ENCODE measurements around the gene H6PD. TPM values are rescaled to one million over a fixed set of nuclear protein-coding genes. Genes with fewer than 3 reads are reported as not detected.

Gene H6PD
- total and polyA plus RNA-seq, 2 experiments from 2014 or later: 1.2 to 4.7 TPM

- H3K36me3 ChIP-seq (ENCODE audit: insufficient read depth): no peaks in the 10 kb centered on the region
- no peak overlapping the region for H3K27ac ChIP-seq (ENCODE audit: low read depth)
- H3K4me2 ChIP-seq: no peak overlapping the region
- peaks cover 10% of the 10 kb centered on the region for H3K4me1 Mint-ChIP-seq
- H3K4me3 Mint-ChIP-seq: no peak overlapping the region
- H3K4me3 ChIP-seq: no peak overlapping the region
- H3K79me2 ChIP-seq (replicated peaks; ENCODE audit: insufficient read depth): no peaks in the 10 kb centered on the region
- ATAC-seq (no peak), DNase-seq (ENCODE audit: low spot score) (no peak)
- peaks cover 22% of the 10 kb centered on the region for H3K27me3 Mint-ChIP-seq (ENCODE audit: insufficient read depth, low read depth, poor library complexity)
- no peaks in the 10 kb centered on the region for H3K9me2 ChIP-seq (ENCODE audit: insufficient read depth)
- no peaks in the 10 kb centered on the region for H3F3A ChIP-seq (replicated peaks; ENCODE audit: low read depth)
- peaks cover 20% of the 10 kb centered on the region for H3K27me3 ChIP-seq (ENCODE audit: insufficient read depth)
- H3K9me3 Mint-ChIP-seq: no peaks in the 10 kb centered on the region
- no peaks in the 10 kb centered on the region for H4K20me1 ChIP-seq (replicated peaks; ENCODE audit: insufficient read depth)
- H3K36me3 Mint-ChIP-seq (ENCODE audit: low read depth): no peaks in the 10 kb centered on the region
- H3K27ac Mint-ChIP-seq: no peak overlapping the region
- TF ChIP-seq EZH2phosphoT487 (IDR thresholded peaks at IDR 0.05; ENCODE audit: unreplicated experiment) (no peak), STAT1 (IDR thresholded peaks at IDR 0.05; ENCODE audit: unreplicated experiment) (no peak), ZNF462 (CRISPR knock-in tag; IDR thresholded peaks at IDR 0.05) (no peak), ZNF114 (CRISPR knock-in tag; IDR thresholded peaks at IDR 0.05) (no peak), CREB1 (CRISPR knock-in tag; IDR thresholded peaks at IDR 0.05; ENCODE audit: low read depth) (no peak), EZH2 (IDR thresholded peaks at IDR 0.05; ENCODE audit: low read depth, unreplicated experiment) (no peak), REST (IDR thresholded peaks at IDR 0.05; ENCODE audit: unreplicated experiment) (no peak), NANOG (IDR thresholded peaks at IDR 0.05; ENCODE audit: borderline replicate concordance) (no peak), JUNB (IDR thresholded peaks at IDR 0.05; ENCODE audit: unreplicated experiment) (no peak), CTCF (conservative IDR thresholded peaks at IDR 0.05; ENCODE audit: low read depth in 2 of 2) (no peak), POLR2AphosphoS5 (IDR thresholded peaks at IDR 0.05; ENCODE audit: low read depth) (no peak), ETS1 (IDR thresholded peaks at IDR 0.05) (no peak), ZNF331 (CRISPR knock-in tag; IDR thresholded peaks at IDR 0.05; ENCODE audit: low read depth) (no peak)
- no peak overlapping the region for H2AFZ ChIP-seq
- H3K4me1 ChIP-seq (ENCODE audit: insufficient read depth): peaks cover 2% of the 10 kb centered on the region; the same call in 1 of the 2 replicates
Measured at GRCh38 chr1:9207715-9208114, 26.9 kb upstream of the H6PD start.
